HG03095 (cell line): Measurements from ENCODE around the gene HNRNPH2.

ENCODE experiments used
- ATAC-seq: cut with Tn5 transposase; IDR thresholded peaks from one replicate; pipeline ENCODE4 v1.9.1; 2021; ENCODE audit warnings: moderate library complexity; ENCODE audit not compliant: unreplicated experiment

HNRNPH2 gene

GRCh38 chrX:101395789-101396188 lies 12.2 kb upstream of the HNRNPH2 start:
- no peak for ATAC-seq

- no peak for ATAC-seq
Observed at GRCh38 chrX:101397779-101398178, 10.2 kb upstream of the HNRNPH2 start.

- no peak for ATAC-seq
Observed at GRCh38 chrX:101398694-101399093, 9.3 kb upstream of the HNRNPH2 start.

- ATAC-seq: no peak
Observed at GRCh38 chrX:101399825-101400224, 8.2 kb upstream of the HNRNPH2 start.

GRCh38 chrX:101407167-101407747 lies 765 bp upstream of the HNRNPH2 start:
- ATAC-seq: no peak

GRCh38 chrX:101408532-101408841 lies 465 bp downstream of the HNRNPH2 start:
- ATAC-seq: no peak

- ATAC-seq: no peak
Observed at GRCh38 chrX:101409043-101409442, 1.0 kb downstream of the HNRNPH2 start.

- ATAC-seq: no peak
Observed at GRCh38 chrX:101410461-101410860, 2.4 kb downstream of the HNRNPH2 start.

- no peak for ATAC-seq
Observed at GRCh38 chrX:101411984-101412383, 4.0 kb downstream of the HNRNPH2 start.

GRCh38 chrX:101415180-101416145 lies 7.4 kb downstream of the HNRNPH2 start:
- peak; percentile 67 for ATAC-seq

- no peak for ATAC-seq
Observed at GRCh38 chrX:101416691-101417090, 8.7 kb downstream of the HNRNPH2 start.

- no peak for ATAC-seq
Observed at GRCh38 chrX:101417190-101417589, 9.2 kb downstream of the HNRNPH2 start.

- peak; percentile 35 for ATAC-seq
Observed at GRCh38 chrX:101417981-101418841, 10.2 kb downstream of the HNRNPH2 start.

GRCh38 chrX:101419489-101419888 lies 11.5 kb downstream of the HNRNPH2 start:
- no peak for ATAC-seq

GRCh38 chrX:101427954-101428353 lies 19.9 kb downstream of the HNRNPH2 start:
- no peak for ATAC-seq

- no peak for ATAC-seq
Observed at GRCh38 chrX:101429934-101430333, 21.9 kb downstream of the HNRNPH2 start.

- ATAC-seq: peak; percentile 95
Observed at GRCh38 chrX:101430457-101431078, 22.5 kb downstream of the HNRNPH2 start.

- no peak for ATAC-seq
Observed at GRCh38 chrX:101442085-101442484, 34.1 kb downstream of the HNRNPH2 start.

GRCh38 chrX:101449279-101449678 lies 41.3 kb downstream of the HNRNPH2 start:
- ATAC-seq: no peak

GRCh38 chrX:101450085-101450484 lies 42.1 kb downstream of the HNRNPH2 start:
- no peak for ATAC-seq

- no peak for ATAC-seq
Observed at GRCh38 chrX:101450961-101451360, 42.9 kb downstream of the HNRNPH2 start.
